Choroid plexus epithelial cell (primary cell): ENCODE results near the gene ZBED4.

Source experiments
- DNase-seq: peaks from one replicate; pipeline ENCODE4 v3.0.0-alpha.2; 2010; ENCODE audit warnings: low read depth
- H3K4me3 ChIP-seq: 2 replicates; pipeline ENCODE4 v1.5.1; 2011; ENCODE audit warnings: low read depth, mild to moderate bottlenecking, control low read depth, low read length, moderate library complexity
- CTCF ChIP-seq: conservative IDR thresholded peaks from 2 replicates; pipeline ENCODE4 v1.5.1; 2011; ENCODE audit warnings: low read depth, mild to moderate bottlenecking, control low read depth, inconsistent platforms, low read length, moderate library complexity

ZBED4 gene

GRCh38 chr22:49827271-49827852, 26.3 kb upstream of the ZBED4 start:
- peak overlapping the region; percentile 72 for H3K4me3 ChIP-seq
- TF ChIP-seq CTCF: no peak
- peak; percentile 21 for DNase-seq

GRCh38 chr22:49827853-49828598, 25.6 kb upstream of the ZBED4 start, which contains the start of gene BRD1:
BRD1 (minus strand) TSS chr22:49827873; CDS start chr22:49824317, 3,556 bp downstream.
- peak within 1 kb of the TSS; percentile 72 for H3K4me3 ChIP-seq
- no peak for TF ChIP-seq CTCF
- peak; percentile 68 for DNase-seq

DNA sequence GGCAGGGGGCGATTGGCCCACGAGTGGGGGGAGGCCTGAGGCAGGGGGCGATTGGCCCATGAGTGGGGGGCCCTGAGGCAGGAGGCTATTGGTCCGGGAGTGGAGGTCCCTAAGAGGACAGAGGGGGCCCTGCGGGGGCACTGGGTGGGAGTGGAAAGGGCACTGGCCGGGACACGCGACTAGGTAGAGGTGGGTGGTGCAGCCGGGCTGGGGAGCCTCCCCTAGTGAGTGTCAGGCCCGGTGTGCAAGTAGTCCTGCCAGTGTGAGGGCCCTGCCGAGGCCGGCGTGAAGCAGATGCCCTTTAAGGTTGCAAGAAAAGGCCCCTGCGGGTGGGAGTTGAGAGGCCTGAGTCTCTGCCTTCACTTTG, 25.1 kb upstream of the ZBED4 start:
- no peak overlapping the region for H3K4me3 ChIP-seq
- no peak for DNase-seq
- no peak for TF ChIP-seq CTCF

DNA sequence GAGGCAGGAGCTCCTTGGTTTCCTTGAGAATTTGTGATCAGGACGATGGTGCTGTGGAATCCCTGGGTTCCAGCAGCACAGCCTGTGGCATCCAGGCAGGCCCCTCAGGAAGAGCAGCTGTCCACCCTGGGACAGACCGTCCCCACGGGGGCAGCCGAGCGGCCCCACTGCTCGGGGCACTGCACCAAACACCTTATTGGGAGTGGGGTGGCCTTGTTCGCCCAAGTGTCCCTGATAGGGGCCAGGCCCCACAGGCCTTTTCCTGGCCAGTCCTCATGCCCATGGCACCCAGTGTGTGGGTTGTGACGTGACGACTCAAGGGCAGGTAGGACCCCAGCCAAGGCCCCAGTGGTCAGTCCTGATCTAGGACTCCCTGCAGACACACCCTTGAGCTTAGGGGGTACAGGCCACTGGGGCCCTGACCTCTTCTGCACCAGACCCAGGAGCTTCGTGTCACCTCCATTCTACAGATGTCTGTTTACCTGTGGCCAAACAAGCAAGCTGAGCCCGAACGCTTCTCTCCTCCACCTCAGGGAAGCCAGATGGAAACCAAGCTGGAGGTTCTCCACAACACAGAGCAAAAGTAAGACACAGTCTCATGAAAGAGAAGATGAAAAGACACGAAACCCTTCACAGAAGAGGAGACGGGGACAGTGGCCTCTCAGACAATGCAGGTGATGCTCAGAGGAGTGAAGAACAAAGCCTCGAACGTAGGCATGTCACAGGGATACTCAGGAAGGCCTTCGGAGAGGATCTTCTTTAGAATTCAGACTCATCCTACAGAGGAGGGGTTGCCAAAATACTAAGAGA, 24.4 kb upstream of the ZBED4 start:
- H3K4me3 ChIP-seq: no peak overlapping the region
- no peak for TF ChIP-seq CTCF
- DNase-seq: no peak

DNA sequence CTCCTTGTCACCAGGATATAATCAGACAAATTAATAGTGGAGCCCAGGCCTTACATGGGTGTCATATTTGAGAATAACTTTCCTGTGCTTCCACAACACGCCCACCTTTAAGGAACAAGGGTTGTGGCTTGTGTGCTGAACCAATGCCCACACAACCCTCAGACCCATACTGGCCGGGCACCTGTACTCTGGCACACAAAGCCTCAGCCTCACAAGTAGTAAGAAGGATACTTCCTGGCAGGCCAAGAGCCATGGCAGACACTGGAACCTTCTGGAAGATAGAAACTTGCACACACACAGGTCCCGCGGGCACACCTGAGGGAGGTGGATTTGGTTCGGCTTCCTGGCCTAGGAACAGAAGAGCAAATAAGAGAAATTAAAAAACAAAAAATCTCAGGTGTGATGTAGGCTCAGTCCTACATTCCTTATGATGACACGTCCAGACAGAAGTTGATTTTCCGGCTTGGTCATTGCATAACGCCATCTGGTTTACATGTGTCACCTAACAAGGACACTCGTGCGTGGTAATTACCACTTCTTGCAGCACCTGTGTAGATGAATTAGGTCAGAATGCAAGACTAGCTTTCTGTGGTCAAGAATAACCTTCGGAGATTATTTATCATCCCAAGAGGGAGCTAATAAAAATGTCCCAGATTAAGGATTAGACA, 20.2 kb upstream of the ZBED4 start:
- H3K4me3 ChIP-seq: no peak overlapping the region
- no peak for DNase-seq
- no peak for TF ChIP-seq CTCF

- no peak overlapping the region for H3K4me3 ChIP-seq
- DNase-seq: peak; percentile 20
- TF ChIP-seq CTCF: no peak
Observed at GRCh38 chr22:49838771-49839717, 14.6 kb upstream of the ZBED4 start.
